Heart left ventricle (tissue), 16 donors: ENCODE data around the gene ENO1. TPM values are rescaled to one million over a fixed set of nuclear protein-coding genes. Genes with fewer than 3 reads are reported as not detected.
"Not testable (repeated sequence)": the region's sequence is repeated elsewhere in the genome, so short reads cannot be mapped to it uniquely, and the experiment has no call there.

ENCODE experiments used
- ATAC-seq, 4 donors: fragments of 200-7000 bp; cut with Tn5 transposase; one replicate each; pipeline ENCODE4 v1.9.1; 2020 to 2022; ENCODE audit warnings: moderate library complexity in 4 of 4, mild to moderate bottlenecking in 3 of 4, moderate number of reproducible peaks in 1 of 4
- DNase-seq, 5 donors: peaks; one replicate each; pipeline ENCODE4 v3.0.0-alpha.2; 2020
- H3K27ac ChIP-seq, 12 donors: fragments of 200-600 bp; sonication (generic) in 4 of 12; one replicate each; pipeline versions ENCODE4 v1.5.0 to v1.8.0; 2016 to 2022; ENCODE audit warnings: mild to moderate bottlenecking in 2 of 12
- H3K27me3 ChIP-seq, 9 donors: fragments of 200-600 bp; sonication (generic) in 2 of 9; one replicate each; pipeline versions ENCODE4 v1.5.1 to v1.8.0; 2016 to 2022; ENCODE audit warnings: mild to moderate bottlenecking in 3 of 9
- H3K36me3 ChIP-seq, 9 donors: fragments of 200-600 bp; sonication (generic) in 2 of 9; one replicate each; pipeline versions ENCODE4 v1.5.0 to v1.8.0; 2018 to 2022; ENCODE audit warnings: mild to moderate bottlenecking in 2 of 9
- H3K4me1 ChIP-seq, 12 donors: fragments of 200-600 bp; sonication (generic) in 4 of 12; one replicate each; pipeline versions ENCODE4 v1.5.0 to v1.8.0; 2016 to 2022; ENCODE audit warnings: mild to moderate bottlenecking in 3 of 12
- H3K4me3 ChIP-seq, 12 donors: fragments of 200-600 bp; sonication (generic) in 4 of 12; one replicate each; pipeline versions ENCODE4 v1.5.0 to v1.8.0; 2017 to 2022; ENCODE audit warnings: mild to moderate bottlenecking in 9 of 12, moderate library complexity in 4 of 12
- H3K9me3 ChIP-seq, 12 donors: fragments of 200-600 bp; sonication (generic) in 4 of 12; one replicate each; pipeline versions ENCODE4 v1.5.0 to v1.8.0; 2016 to 2022; ENCODE audit warnings: mild to moderate bottlenecking in 1 of 12
- CTCF ChIP-seq, 12 donors: fragments of 200-600 bp; sonication (generic) in 4 of 12; IDR thresholded peaks; one replicate each; pipeline versions ENCODE4 v1.5.0 to v1.8.0; 2018 to 2022; ENCODE audit warnings: antibody characterized with exemption in 12 of 12, mild to moderate bottlenecking in 5 of 12
- POLR2A ChIP-seq, 2 donors: fragments of 450-650 bp; IDR thresholded peaks; one replicate each; pipeline ENCODE4 v1.6.1; 2017; ENCODE audit warnings: antibody characterized with exemption in 2 of 2, mild to moderate bottlenecking in 2 of 2, moderate library complexity in 2 of 2
- WGBS, 4 donors: extraction: QIAGEN DNeasy Blood & Tissue Kit in 2 of 4; methylation state at CpG; one replicate each; pipeline versions ENCODE4 v1.1.5 to v1.1.7; 2013 to 2018; 5-methylcytosine and 5-hydroxymethylcytosine counted together
- intact Hi-C, 10 donors: fragments of 100-400 bp; cut with DNase I; formaldehyde crosslinking; loops; one replicate each; pipeline versions ENCODE4 v1.11.1 to v1.14.2; 2022
- polyA plus RNA-seq, 2 donors: library from polyadenylated mRNA; stranded (reverse); fragments of 200-250 nt; gene quantifications; one replicate each; pipeline ENCODE4 v1.2.3, GENCODE V29; 2013
- total RNA-seq, 9 donors: library from RNA; depleted of rRNA in 2 of 9; stranded (reverse); fragments of >200 nt in 2 of 9; fragmentation: NEBNext Ultra II Directional in 3 of 9; extraction: Animal tissue kit (Norgen Biotek cat#: 25700) in 3 of 9; gene quantifications; one replicate each; pipeline versions ENCODE4 v1.1.0 to v1.2.4, GENCODE V29; 2016 to 2023
- donor health status: ischemic (EF 13 %, LVEDD 7.1; RV severe dilation, severe dysfunction).
- donor health status: healthy with polysubstance abuse.
- donor health status: DM: no; HTN: yes; CAD: no.
- donor health status: DM: no; HTN: no; CAD: no.
- donor health status: ischemic (EF 25% LVEDD 6.9; RV normal size, moderate dysfunction).
- donor health status: ischemic (EF 25% LVEDD 5.7; RV mildly dilated, moderate dysfunction).
- donor health status: healthy.
- donor health status: DM: yes; HTN: yes; CAD: no.
- donor health status: ischemic (EF 35%, LVEDD 5.7; RV mildly dilated, moderate dysfunction).
- donor health status: nonischemic (EF 11% LVEDD 7.7; RV severe dilation, severe dysfunction).
- donor health status: DM: yes; HTN: yes; CAD: no.
- donor health status: PGD.
- donor health status: ischemic (EF 29% LVEDD 5.4; RV normal size, mild dysfunction).
- donor health status: nonischemic (EF 23%, LVEDD 6.1; RV moderate dilation, normal function).

ENO1 gene
- total and polyA plus RNA-seq, 11 donors, result 71.1 to 557 (median 174) TPM

DNA sequence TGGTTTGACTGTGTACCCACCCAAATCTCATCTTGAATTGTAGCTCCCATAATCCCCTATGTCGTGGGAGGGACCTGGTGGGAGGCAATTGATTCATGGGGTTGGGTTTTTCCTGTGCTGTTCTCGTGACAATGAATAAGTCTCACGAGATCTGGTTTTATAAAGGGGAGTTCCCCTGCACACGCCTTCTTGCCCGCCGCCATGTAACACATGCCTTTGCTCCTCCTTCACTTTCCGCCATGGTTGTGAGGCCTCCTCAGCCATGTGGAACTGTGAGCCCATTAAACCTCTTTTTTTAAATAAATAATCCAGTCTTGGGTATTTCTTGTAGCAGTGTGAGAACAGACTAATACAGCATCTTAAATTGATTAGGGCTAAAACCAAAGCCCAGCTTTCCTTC lies 38.5 kb downstream of the ENO1 start:
- no peaks in the 10 kb centered on the region for H3K27me3 ChIP-seq
- intact Hi-C loops, result loop anchor here in 7 of 10 donors (10.0 kb wide), 5 partner anchors 85 to 855 kb away; no protein-coding TSS in a partner anchor
- H3K36me3 ChIP-seq, result no peaks in the 10 kb centered on the region
- H3K9me3 ChIP-seq, result no peaks in the 10 kb centered on the region
- ATAC-seq (no peak), DNase-seq (no peak)
- no peak overlapping the region for H3K4me3 ChIP-seq
- peaks cover 0 to 10% (median 9%) of the 10 kb centered on the region in 12 donors for H3K4me1 ChIP-seq
- TF ChIP-seq CTCF (IDR thresholded peaks at IDR 0.05) (no peak), POLR2A (IDR thresholded peaks at IDR 0.05) (no peak)
- 90 to 96% (median 92%) methylated on average over 7 of the region's 7 CpGs for WGBS, 4 donors
- H3K27ac ChIP-seq, result no peak overlapping the region

- intact Hi-C loops, result no loop called here
- ATAC-seq, result no peak
- no peaks in the 10 kb centered on the region for H3K27me3 ChIP-seq
- no peaks in the 10 kb centered on the region for H3K4me1 ChIP-seq
- H3K36me3 ChIP-seq, result no peaks in the 10 kb centered on the region
- no peaks in the 10 kb centered on the region for H3K9me3 ChIP-seq
- DNase-seq, result no peak
- H3K4me3 ChIP-seq, result no peak overlapping the region
- no peak overlapping the region for H3K27ac ChIP-seq
- WGBS, 4 donors, result 85 to 88% (median 87%) methylated on average over 14 of the region's 14 CpGs
- TF ChIP-seq POLR2A (IDR thresholded peaks at IDR 0.05) (no peak), CTCF (IDR thresholded peaks at IDR 0.05) (no peak)
Observed at GRCh38 chr1:8835941-8836643, 42.4 kb downstream of the ENO1 start.

- no peak overlapping the region for H3K4me3 ChIP-seq
- H3K27me3 ChIP-seq, result no peaks in the 10 kb centered on the region
- ATAC-seq (no peak), DNase-seq (no peak)
- TF ChIP-seq POLR2A (IDR thresholded peaks at IDR 0.05) (no peak), CTCF (IDR thresholded peaks at IDR 0.05) (peak in 6 of 12 donors; percentile 13 to 36 (median 25))
- H3K36me3 ChIP-seq, result no peaks in the 10 kb centered on the region
- WGBS, 4 donors, result 61 to 67% (median 62%) methylated on average over 4 of the region's 4 CpGs
- no peak overlapping the region for H3K27ac ChIP-seq
- H3K4me1 ChIP-seq, result peaks cover 0 to 4% (median 0%) of the 10 kb centered on the region in 12 donors
- intact Hi-C loops, result no loop called here
- H3K9me3 ChIP-seq, result no peaks in the 10 kb centered on the region
Observed at GRCh38 chr1:8831340-8831739, 47.1 kb downstream of the ENO1 start.

DNA sequence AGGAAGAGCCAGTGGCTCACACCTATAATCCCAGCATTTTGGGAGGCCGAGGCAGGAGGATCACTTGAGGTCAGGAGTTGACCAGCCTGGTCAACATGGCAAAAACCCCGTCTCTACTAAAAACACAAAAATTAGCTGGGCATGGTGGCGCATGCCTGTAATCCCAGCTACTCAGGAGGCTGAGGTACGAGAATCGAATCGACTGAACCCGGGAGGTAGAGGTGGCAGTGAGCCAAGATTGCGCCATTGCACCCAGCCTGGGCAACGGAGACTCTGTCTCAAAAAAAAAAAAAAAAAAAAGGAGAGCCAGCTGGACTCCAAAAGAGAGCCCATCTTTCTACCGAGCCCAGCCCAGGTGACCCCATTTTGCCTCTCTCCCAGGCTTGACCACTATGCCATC lies 47.8 kb downstream of the ENO1 start:
- H3K4me3 ChIP-seq, DNase-seq, H3K9me3 ChIP-seq, H3K27me3 ChIP-seq, intact Hi-C loops, ATAC-seq, H3K4me1 ChIP-seq, H3K27ac ChIP-seq, H3K36me3 ChIP-seq: not testable (repeated sequence)
- WGBS, 4 donors, result 87 to 92% (median 92%) methylated on average over 10 of the region's 10 CpGs
